WTC11 (cell line): ENCODE measurements around the gene TBRG4.

ENCODE experiments used
- ATF1 ChIP-seq: sonication (generic); formaldehyde crosslinking; IDR thresholded peaks from 2 replicates; pipeline ENCODE4 v1.8.1; 2023; ENCODE audit warnings: mild to moderate bottlenecking, moderate library complexity, missing genetic modification reagents
- JAZF1 ChIP-seq: fragments of 250-450 bp; sonication (Bioruptor Pico); IDR thresholded peaks from 2 replicates; pipeline ENCODE4 v1.9.0; 2021; ENCODE audit warnings: moderate library complexity, mild to moderate bottlenecking, inconsistent platforms
- NFYB ChIP-seq: sonication (generic); formaldehyde crosslinking; conservative IDR thresholded peaks from 2 replicates; pipeline ENCODE4 v1.8.0; 2022; ENCODE audit warnings: low read depth, missing genetic modification reagents
- NR1H2 ChIP-seq: sonication (generic); formaldehyde crosslinking; IDR thresholded peaks from 2 replicates; pipeline ENCODE4 v1.9.0; 2021; ENCODE audit warnings: mild to moderate bottlenecking, moderate library complexity, missing genetic modification reagents
- ZNF423 ChIP-seq: fragments of 250-450 bp; sonication (Bioruptor Pico); IDR thresholded peaks from 2 replicates; pipeline ENCODE4 v2.1.2; 2022; ENCODE audit warnings: mild to moderate bottlenecking, moderate library complexity
- TF ChIP-seq, protein P1 (sequence below): fragments of 200-600 bp; IDR thresholded peaks from 2 replicates; pipeline ENCODE4 v1.8.0; 2022; ENCODE audit warnings: antibody characterized with exemption
- TF ChIP-seq, protein P2 (sequence below): sonication (generic); formaldehyde crosslinking; IDR thresholded peaks from 2 replicates; pipeline ENCODE4 v1.8.1; 2022; ENCODE audit warnings: mild to moderate bottlenecking, moderate library complexity, missing genetic modification reagents
- TF ChIP-seq, protein P3 (sequence below): sonication (generic); formaldehyde crosslinking; IDR thresholded peaks from 2 replicates; pipeline ENCODE4 v1.8.1; 2022; ENCODE audit warnings: low read depth, mild to moderate bottlenecking, moderate library complexity, missing genetic modification reagents, borderline replicate concordance

DNA sequence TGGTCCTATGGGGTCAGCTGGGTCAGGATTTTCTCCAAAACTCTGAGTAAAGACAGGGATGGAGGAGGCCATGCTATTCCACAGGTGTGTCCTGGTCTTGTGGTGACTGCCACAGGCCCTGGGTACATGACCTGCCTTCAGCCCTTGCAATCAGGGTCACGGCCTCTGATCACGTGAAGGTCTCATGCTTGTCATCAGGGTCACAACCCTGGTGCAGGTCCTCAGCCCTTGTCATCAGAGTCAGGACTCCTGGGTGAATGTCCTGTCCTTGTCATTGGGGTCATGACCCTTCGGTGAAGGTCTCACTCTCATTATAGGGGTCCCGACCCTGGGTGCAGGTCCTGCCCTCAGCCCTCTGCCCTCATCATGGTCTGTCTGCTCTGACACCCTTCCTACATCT is 21.9 kb upstream of the TBRG4 start:
- TF ChIP-seq, protein P1, sequence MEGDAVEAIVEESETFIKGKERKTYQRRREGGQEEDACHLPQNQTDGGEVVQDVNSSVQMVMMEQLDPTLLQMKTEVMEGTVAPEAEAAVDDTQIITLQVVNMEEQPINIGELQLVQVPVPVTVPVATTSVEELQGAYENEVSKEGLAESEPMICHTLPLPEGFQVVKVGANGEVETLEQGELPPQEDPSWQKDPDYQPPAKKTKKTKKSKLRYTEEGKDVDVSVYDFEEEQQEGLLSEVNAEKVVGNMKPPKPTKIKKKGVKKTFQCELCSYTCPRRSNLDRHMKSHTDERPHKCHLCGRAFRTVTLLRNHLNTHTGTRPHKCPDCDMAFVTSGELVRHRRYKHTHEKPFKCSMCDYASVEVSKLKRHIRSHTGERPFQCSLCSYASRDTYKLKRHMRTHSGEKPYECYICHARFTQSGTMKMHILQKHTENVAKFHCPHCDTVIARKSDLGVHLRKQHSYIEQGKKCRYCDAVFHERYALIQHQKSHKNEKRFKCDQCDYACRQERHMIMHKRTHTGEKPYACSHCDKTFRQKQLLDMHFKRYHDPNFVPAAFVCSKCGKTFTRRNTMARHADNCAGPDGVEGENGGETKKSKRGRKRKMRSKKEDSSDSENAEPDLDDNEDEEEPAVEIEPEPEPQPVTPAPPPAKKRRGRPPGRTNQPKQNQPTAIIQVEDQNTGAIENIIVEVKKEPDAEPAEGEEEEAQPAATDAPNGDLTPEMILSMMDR = no peak
- TF ChIP-seq JAZF1 (CRISPR knock-in tag) (no peak), ZNF423 (no peak), NR1H2 (no peak), NFYB (no peak), ATF1 (CRISPR knock-in tag) (no peak)
- TF ChIP-seq, protein P2, sequence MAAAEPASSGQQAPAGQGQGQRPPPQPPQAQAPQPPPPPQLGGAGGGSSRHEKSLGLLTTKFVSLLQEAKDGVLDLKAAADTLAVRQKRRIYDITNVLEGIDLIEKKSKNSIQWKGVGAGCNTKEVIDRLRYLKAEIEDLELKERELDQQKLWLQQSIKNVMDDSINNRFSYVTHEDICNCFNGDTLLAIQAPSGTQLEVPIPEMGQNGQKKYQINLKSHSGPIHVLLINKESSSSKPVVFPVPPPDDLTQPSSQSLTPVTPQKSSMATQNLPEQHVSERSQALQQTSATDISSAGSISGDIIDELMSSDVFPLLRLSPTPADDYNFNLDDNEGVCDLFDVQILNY (CRISPR knock-in tag) = no peak
- TF ChIP-seq, protein P3, sequence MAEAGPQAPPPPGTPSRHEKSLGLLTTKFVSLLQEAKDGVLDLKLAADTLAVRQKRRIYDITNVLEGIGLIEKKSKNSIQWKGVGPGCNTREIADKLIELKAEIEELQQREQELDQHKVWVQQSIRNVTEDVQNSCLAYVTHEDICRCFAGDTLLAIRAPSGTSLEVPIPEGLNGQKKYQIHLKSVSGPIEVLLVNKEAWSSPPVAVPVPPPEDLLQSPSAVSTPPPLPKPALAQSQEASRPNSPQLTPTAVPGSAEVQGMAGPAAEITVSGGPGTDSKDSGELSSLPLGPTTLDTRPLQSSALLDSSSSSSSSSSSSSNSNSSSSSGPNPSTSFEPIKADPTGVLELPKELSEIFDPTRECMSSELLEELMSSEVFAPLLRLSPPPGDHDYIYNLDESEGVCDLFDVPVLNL (CRISPR knock-in tag) = no peak
